CD14-positive monocyte (primary cell): ENCODE data around the gene KEAP1. TPM values are rescaled to one million over a fixed set of nuclear protein-coding genes. Genes with fewer than 3 reads are reported as not detected.
A peak's percentile ranks its signal among the peaks of the same experiment; 100 is the strongest.

Experiments used
- DNase-seq, 3 donors: peaks; one replicate each; pipeline ENCODE4 v3.0.0-alpha.2; 2011 to 2022
- H2AFZ ChIP-seq: 2 replicates; pipeline ENCODE4 v1.6.0; 2012; ENCODE audit warnings: mild to moderate bottlenecking, low read depth, low read length, inconsistent platforms; ENCODE audit not compliant: insufficient read depth, poor library complexity, severe bottlenecking
- H3K27ac ChIP-seq, 2 donors: 1 replicate in 1 of 2; 2 replicates in 1 of 2; pipeline ENCODE4 v1.5.1; 2012 to 2013; ENCODE audit warnings: low read length in 2 of 2, control low read depth in 1 of 2, inconsistent platforms in 1 of 2, low read depth in 1 of 2, mild to moderate bottlenecking in 1 of 2
- H3K27me3 ChIP-seq, 2 donors: one replicate each; pipeline versions ENCODE4 v1.6.0 to v1.6.1; 2011 to 2013; ENCODE audit warnings: low read length in 2 of 2; ENCODE audit not compliant: control insufficient read depth in 2 of 2, insufficient read depth in 2 of 2
- H3K36me3 ChIP-seq, 2 donors: replicated peaks in 1 of 2; 1 replicate in 1 of 2; 2 replicates in 1 of 2; pipeline versions ENCODE4 v1.5.1 to v1.6.1; 2012 to 2013; ENCODE audit warnings: low read length in 2 of 2, control low read depth in 1 of 2, inconsistent platforms in 1 of 2, mild to moderate bottlenecking in 1 of 2; ENCODE audit not compliant: insufficient read depth in 2 of 2, control insufficient read depth in 1 of 2
- H3K4me1 ChIP-seq, 2 donors: 1 replicate in 1 of 2; 2 replicates in 1 of 2; pipeline versions ENCODE4 v1.5.1 to v1.6.1; 2012 to 2013; ENCODE audit warnings: low read length in 2 of 2, control low read depth in 1 of 2, inconsistent platforms in 1 of 2, mild to moderate bottlenecking in 1 of 2, moderate library complexity in 1 of 2; ENCODE audit not compliant: insufficient read depth in 2 of 2, control insufficient read depth in 1 of 2
- H3K4me2 ChIP-seq: replicated peaks from 2 replicates; pipeline ENCODE3; 2012; ENCODE audit warnings: low read length, moderate library complexity, mild to moderate bottlenecking; ENCODE audit not compliant: poor library complexity, severe bottlenecking; ENCODE audit errors: extremely low read depth
- H3K4me3 ChIP-seq, 3 experiments: fragments of 200-600 bp in 1 of 3; sonication (generic) in 1 of 3; replicated peaks in 1 of 3; 1 replicate in 2 of 3; 2 replicates in 1 of 3; pipeline ENCODE4 v1.5.1; 2011 to 2013; ENCODE audit warnings: low read length in 3 of 3, mild to moderate bottlenecking in 3 of 3, control low read depth in 2 of 3, low read depth in 2 of 3, inconsistent platforms in 1 of 3, moderate library complexity in 1 of 3
- H3K79me2 ChIP-seq: 2 replicates; pipeline ENCODE4 v1.6.0; 2012; ENCODE audit warnings: mild to moderate bottlenecking, control low read depth, inconsistent platforms, low read length, moderate library complexity; ENCODE audit not compliant: insufficient read depth
- H3K9ac ChIP-seq: 2 replicates; pipeline ENCODE4 v1.6.0; 2017; ENCODE audit warnings: low read length, mild to moderate bottlenecking; ENCODE audit not compliant: insufficient read depth, poor library complexity, severe bottlenecking
- H3K9me3 ChIP-seq, 2 donors: replicated peaks in 1 of 2; 1 replicate in 1 of 2; 2 replicates in 1 of 2; pipeline versions ENCODE4 v1.5.1 to v1.6.1; 2012 to 2013; ENCODE audit warnings: low read length in 2 of 2, control low read depth in 1 of 2; ENCODE audit not compliant: control insufficient read depth in 1 of 2, insufficient read depth in 1 of 2
- H4K20me1 ChIP-seq: 2 replicates; pipeline ENCODE4 v1.6.0; 2012; ENCODE audit warnings: mild to moderate bottlenecking, low read length, control low read depth, moderate library complexity; ENCODE audit not compliant: insufficient read depth
- H3K27ac Mint-ChIP-seq, 7 donors: one replicate each; pipeline ENCODE4 v1.8.0; 2020; ENCODE audit warnings: mild to moderate bottlenecking in 7 of 7, mixed read lengths in 7 of 7, moderate library complexity in 6 of 7, inconsistent platforms in 2 of 7
- H3K27me3 Mint-ChIP-seq, 3 donors: one replicate each; pipeline ENCODE4 v1.8.0; 2021 to 2022; ENCODE audit warnings: low read depth in 3 of 3, mild to moderate bottlenecking in 3 of 3, mixed read lengths in 3 of 3, moderate library complexity in 3 of 3, inconsistent platforms in 1 of 3
- H3K36me3 Mint-ChIP-seq, 2 donors: one replicate each; pipeline ENCODE4 v1.8.0; 2020; ENCODE audit warnings: mixed read lengths in 2 of 2, inconsistent platforms in 1 of 2, mild to moderate bottlenecking in 1 of 2
- H3K4me1 Mint-ChIP-seq: one replicate; pipeline ENCODE4 v1.8.0; 2020; ENCODE audit warnings: mild to moderate bottlenecking, mixed read lengths
- H3K4me3 Mint-ChIP-seq, 2 donors: one replicate each; pipeline ENCODE4 v1.8.0; 2020; ENCODE audit warnings: mild to moderate bottlenecking in 2 of 2, mixed read lengths in 2 of 2, moderate library complexity in 1 of 2
- H3K9me3 Mint-ChIP-seq, 7 donors: one replicate each; pipeline ENCODE4 v1.8.0; 2020 to 2022; ENCODE audit warnings: mixed read lengths in 7 of 7, mild to moderate bottlenecking in 6 of 7, moderate library complexity in 6 of 7, inconsistent platforms in 2 of 7
- WGBS: methylation state at CpG from one replicate; pipeline ENCODE4 v1.1.5; 2013; ENCODE audit warnings: missing lambda C conversion rate; ENCODE audit not compliant: insufficient coverage; 5-methylcytosine and 5-hydroxymethylcytosine counted together
- intact Hi-C, 2 donors: fragments of 100-400 bp; cut with micrococcal nuclease; formaldehyde crosslinking; loops; one replicate each; pipeline versions ENCODE4 v1.15.0 to v1.15.1; 2023
- polyA plus RNA-seq, 3 donors: library from polyadenylated mRNA; depleted of rRNA in 1 of 3; unstranded in 2 of 3; stranded (reverse) in 1 of 3; fragments of 300-500 nt in 2 of 3; fragments of >200 nt in 1 of 3; fragmentation: Illumina TruSeq in 2 of 3; gene quantifications; 1 replicate in 2 of 3; 2 replicates in 1 of 3; pipeline ENCODE4 v1.2.3, GENCODE V29; 2012 to 2021
- TF ChIP-seq, protein P1 (sequence below): fragments of 200-600 bp; IDR thresholded peaks from one replicate; pipeline ENCODE4 v1.8.0; 2022; ENCODE audit warnings: antibody characterized with exemption, mild to moderate bottlenecking

The KEAP1 gene
- polyA plus RNA-seq, 3 donors: 26.0 to 32.6 (median 26.1) TPM

DNA sequence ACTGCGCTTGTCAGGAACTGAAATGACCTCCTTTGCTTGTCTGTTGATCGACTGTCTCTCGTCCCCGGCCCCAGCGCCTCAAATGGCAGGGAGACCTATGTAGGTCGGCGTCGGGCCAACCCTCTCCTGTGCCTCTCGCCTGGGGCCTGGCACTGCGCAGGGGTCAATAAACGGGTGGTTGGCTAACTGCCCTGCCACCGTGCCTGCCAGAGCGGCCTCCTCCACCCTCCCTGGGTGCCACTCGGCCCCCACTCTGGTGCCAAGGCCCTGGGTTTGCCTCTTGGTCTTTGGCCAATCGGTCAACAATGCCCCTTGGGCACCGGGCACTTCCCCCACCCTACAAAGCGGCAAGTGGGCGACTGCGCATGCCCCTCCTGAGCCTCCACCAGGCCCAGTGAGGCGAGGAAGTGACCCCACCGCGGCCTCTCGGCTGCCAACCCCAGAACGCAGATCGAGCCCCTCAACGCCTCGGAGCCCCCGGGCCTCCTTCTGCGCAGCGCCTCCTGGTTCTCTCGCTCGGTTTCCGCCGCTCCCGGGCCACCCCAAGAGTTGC is 1.1 kb downstream of the KEAP1 start:
- Mint-ChIP-seq H3K4me1 (peaks cover 33% of the 10 kb centered on the region), H3K9me3 (no peaks in the 10 kb centered on the region)
- TF ChIP-seq, protein P1, sequence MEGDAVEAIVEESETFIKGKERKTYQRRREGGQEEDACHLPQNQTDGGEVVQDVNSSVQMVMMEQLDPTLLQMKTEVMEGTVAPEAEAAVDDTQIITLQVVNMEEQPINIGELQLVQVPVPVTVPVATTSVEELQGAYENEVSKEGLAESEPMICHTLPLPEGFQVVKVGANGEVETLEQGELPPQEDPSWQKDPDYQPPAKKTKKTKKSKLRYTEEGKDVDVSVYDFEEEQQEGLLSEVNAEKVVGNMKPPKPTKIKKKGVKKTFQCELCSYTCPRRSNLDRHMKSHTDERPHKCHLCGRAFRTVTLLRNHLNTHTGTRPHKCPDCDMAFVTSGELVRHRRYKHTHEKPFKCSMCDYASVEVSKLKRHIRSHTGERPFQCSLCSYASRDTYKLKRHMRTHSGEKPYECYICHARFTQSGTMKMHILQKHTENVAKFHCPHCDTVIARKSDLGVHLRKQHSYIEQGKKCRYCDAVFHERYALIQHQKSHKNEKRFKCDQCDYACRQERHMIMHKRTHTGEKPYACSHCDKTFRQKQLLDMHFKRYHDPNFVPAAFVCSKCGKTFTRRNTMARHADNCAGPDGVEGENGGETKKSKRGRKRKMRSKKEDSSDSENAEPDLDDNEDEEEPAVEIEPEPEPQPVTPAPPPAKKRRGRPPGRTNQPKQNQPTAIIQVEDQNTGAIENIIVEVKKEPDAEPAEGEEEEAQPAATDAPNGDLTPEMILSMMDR: no peak

DNA sequence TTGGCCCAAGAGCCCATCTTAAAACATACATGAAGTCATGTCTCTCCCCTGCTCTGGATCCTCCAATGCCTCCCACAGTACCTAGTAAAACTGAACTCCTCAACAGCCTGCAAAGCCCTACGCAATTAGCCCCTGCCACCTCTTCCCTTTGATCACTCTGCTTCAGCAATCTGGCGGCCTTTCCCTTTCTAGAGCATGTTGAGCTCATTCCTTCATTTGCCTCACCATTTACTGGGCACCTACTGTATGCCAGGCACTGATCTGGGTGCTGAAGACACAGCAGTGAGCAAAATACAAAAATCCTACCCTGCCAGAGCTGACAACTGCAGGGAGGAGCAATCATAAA is 2.9 kb downstream of the KEAP1 start:
- DNase-seq: no peak
- peaks cover 0 to 4% (median 2%) of the 10 kb centered on the region in 3 donors for H3K27me3 Mint-ChIP-seq
- H3K36me3 Mint-ChIP-seq: peaks cover 28 to 47% of the 10 kb centered on the region in 2 donors
- no peak overlapping the region for H3K4me3 Mint-ChIP-seq
- Histone ChIP-seq H3K4me1 (peaks cover 12 to 28% of the 10 kb centered on the region in 2 donors), H3K27me3 (no peaks in the 10 kb centered on the region), H3K9ac (no peak overlapping the region), H4K20me1 (peaks cover 31% of the 10 kb centered on the region), H3K4me2 (no peak overlapping the region), H3K4me3 (no peak overlapping the region), H3K79me2 (peaks cover 78% of the 10 kb centered on the region), H3K9me3 (no peaks in the 10 kb centered on the region), H2AFZ (no peak overlapping the region), H3K36me3 (peaks cover 36 to 51% of the 10 kb centered on the region in 2 donors), H3K27ac (no peak overlapping the region)
- peak overlapping the region in 5 of 7 donors; percentile 9 to 57 (median 30) for H3K27ac Mint-ChIP-seq
- peaks cover 26% of the 10 kb centered on the region for H3K4me1 Mint-ChIP-seq
- 100% methylated on average over 2 of the region's 2 CpGs for WGBS
- no peaks in the 10 kb centered on the region for H3K9me3 Mint-ChIP-seq
- intact Hi-C loops: loop anchor here (5.0 to 10.0 kb wide), 3 partner anchors 195 to 565 kb away; partner anchors contain the start of gene OLFM2 (in 1 of the 2)
- TF ChIP-seq, protein P1: no peak

More for the DNA sequence above, 1.1 kb downstream of the KEAP1 start:
- Histone ChIP-seq H2AFZ (peak overlapping the region; percentile 99), H3K4me2 (peak overlapping the region; percentile 81), H3K27me3 (no peaks in the 10 kb centered on the region), H4K20me1 (peaks cover 25% of the 10 kb centered on the region), H3K9ac (peak overlapping the region; percentile 92), H3K9me3 (no peaks in the 10 kb centered on the region), H3K4me3 (peak overlapping the region; percentile 89 to 99 (median 91)), H3K79me2 (peaks cover 60% of the 10 kb centered on the region), H3K36me3 (peaks cover 20 to 32% of the 10 kb centered on the region in 2 donors), H3K4me1 (peaks cover 14 to 28% of the 10 kb centered on the region in 2 donors), H3K27ac (peak overlapping the region; percentile 88 to 89)
- H3K36me3 Mint-ChIP-seq: peaks cover 21 to 33% of the 10 kb centered on the region in 2 donors
- peaks cover 0 to 5% (median 2%) of the 10 kb centered on the region in 3 donors for H3K27me3 Mint-ChIP-seq
- peak overlapping the region; percentile 89 to 96 (median 93) for H3K27ac Mint-ChIP-seq
- peak overlapping the region; percentile 88 to 93 for H3K4me3 Mint-ChIP-seq
- peak; percentile 47 to 68 (median 52) for DNase-seq
- intact Hi-C loops: loop anchor here (5.0 to 10.0 kb wide), 3 partner anchors 193 to 567 kb away; partner anchors contain the start of gene OLFM2 (in 1 of the 2)
- WGBS: under 1% methylated on average over 35 of the region's 35 CpGs
